ENCODE data around the gene TCF19.

GRCh38 chr6:31169123-31169857 is 10.9 kb downstream of the TCF19 start:
- TF ChIP-seq GATA2 (IDR thresholded peaks at IDR 0.05; ENCODE audit: low read depth, low read length): no peak
- no peak for TF ChIP-seq GATA3 (IDR thresholded peaks at IDR 0.05; ENCODE audit: low read depth, low read length)
